Fibroblast of skin of left quadriceps (primary cell): Measurements from ENCODE around the gene EHMT1.
"Not testable (repeated sequence)": the region's sequence is repeated elsewhere in the genome, so short reads cannot be mapped to it uniquely, and the experiment has no call there.

ENCODE experiments used
- DNase-seq, 2 experiments: peaks; one replicate each; pipeline ENCODE4 v3.0.0-alpha.2; 2013; ENCODE audit warnings: low read depth in 2 of 2

The EHMT1 gene

DNA sequence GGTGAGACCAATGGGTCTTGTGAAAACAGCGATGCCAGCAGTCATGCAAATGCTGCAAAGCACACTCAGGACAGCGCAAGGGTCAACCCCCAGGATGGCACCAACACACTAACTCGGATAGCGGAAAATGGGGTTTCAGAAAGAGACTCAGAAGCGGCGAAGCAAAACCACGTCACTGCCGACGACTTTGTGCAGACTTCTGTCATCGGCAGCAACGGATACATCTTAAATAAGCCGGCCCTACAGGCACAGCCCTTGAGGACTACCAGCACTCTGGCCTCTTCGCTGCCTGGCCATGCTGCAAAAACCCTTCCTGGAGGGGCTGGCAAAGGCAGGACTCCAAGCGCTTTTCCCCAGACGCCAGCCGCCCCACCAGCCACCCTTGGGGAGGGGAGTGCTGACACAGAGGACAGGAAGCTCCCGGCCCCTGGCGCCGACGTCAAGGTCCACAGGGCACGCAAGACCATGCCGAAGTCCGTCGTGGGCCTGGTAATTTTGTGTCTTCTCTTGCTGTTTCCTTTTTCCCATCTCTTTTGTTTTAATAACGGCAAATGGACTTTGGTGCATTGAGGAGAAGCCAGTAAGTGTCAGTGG is 98.0 kb downstream of the EHMT1 start:
- DNase-seq = no peak

DNA sequence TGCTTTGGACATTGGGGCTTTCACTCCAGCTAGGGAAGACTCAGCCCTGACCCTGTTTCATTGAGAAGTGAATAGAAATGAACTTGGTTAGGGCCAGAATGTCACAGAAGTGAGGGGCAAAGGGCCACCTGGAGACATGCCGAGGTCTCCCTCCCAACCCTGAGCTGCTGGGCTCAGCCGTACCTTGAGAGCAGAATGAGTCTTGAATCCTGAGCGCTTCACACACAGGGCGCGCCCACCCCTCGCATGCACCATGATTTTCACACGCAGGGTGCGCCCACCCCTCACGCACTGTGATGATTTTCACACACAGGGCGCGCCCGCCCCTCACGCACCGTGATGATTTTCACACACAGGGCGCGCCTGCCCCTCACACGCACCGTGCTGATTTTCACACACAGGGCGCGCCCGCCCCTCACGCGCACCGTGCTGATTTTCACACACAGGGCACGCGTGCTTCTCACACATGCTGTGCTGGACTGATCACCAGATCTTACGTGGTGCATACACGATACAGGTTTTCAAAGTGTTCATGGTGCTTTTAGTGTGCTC is 99.0 kb downstream of the EHMT1 start:
- no peak for DNase-seq

DNA sequence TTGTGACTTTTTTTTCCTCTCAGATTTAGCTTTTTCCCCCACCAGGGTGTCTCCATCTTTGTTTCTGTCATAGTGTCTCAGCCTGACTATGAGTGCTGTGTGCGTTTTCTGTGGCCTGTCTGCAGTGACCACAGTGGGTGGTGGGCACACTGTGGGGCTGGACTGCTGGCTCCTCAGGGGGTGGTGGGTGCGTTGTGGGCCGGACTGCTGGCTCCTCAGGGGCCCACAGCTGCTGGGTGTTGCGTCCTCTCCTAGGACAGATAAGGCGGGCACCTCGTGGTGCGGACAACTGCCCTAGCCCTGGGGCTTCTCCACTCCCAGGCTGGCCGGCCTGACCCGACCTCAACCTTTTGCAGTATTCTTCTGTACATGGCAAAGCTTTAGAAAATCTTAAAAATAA is 100.4 kb downstream of the EHMT1 start:
- no peak for DNase-seq

DNA sequence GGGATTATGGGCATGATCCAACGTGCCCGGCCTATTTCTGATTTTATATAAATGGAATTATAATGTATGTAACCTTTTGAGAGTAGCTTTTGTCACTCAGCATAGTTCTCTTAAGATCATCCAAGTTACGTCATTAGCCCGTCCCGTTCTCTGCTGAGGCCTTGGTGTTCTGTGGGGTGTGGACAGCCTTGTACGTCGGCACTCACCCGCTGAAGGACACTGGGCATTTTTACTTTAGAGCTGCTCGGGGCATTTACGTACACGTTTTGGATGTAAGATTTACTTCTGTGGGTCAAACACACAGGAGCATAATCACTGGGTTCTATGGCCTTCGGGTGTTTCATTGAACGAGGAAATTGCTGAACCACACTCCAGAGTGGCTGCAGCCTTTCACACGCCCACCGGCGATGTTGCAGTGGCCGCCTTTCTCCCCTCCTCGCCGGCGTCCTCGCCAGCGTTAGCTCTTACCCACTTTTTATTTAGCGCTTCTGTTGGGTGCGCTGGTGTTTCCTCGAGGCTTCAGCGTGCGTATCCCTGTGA is 101.8 kb downstream of the EHMT1 start:
- no peak for DNase-seq

DNA sequence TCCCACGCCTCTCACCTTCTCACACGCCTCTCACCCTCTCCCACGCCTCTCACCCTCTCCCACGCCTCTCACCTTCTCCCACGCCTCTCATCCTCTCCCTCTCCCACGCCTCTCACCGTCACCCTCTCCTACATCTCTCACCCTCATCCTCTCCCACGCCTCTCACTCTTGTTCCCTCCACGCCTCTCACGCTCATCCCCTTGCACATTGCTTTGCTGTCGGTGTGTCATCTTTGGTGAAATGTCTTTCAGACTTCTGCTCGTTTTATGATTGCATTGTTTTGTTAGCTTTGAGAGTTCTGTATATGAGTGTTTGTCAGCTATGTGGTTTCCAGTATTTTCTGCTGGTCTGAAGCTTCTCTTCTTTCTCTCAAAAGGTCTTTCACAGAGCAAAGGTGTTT is 102.7 kb downstream of the EHMT1 start:
- DNase-seq = no peak

DNA sequence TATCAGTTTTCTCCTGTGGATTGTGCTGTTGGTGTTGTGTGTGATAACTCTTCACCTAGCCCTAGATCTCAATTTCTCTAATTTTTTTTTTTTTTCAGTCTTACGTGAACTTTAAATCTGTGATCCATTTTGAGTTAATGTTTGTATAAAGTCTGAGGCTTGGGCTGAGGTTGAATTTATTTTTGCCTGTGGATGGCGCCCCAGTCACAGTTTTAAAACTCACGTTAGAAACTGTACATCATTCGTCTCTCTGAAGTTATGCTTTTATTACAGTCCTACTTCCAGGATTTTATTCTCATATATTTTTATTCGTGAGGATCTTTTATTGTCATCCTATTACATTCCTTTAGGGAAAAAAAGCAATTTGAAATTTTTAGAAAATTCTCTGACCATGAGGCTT is 103.1 kb downstream of the EHMT1 start:
- DNase-seq = no peak

DNA sequence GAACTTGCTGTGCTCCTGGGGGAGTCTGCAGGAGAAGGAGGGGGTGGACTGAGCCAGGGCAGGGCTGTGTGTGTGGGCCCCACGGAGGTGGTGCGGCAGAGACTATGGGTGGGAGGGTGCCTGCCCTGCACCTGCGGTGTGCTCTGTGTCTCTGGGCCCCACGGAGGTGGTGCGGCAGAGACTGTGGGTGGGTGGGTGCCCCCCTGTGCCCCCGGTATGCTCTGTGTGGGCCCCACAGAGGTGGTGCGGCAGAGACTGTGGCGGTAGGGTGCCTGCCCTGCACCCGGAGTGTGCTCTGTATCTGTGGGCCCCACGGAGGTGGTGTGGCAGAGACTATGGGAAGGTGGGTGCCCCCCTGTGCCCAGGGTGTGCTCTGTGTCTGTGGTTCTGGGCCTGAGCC is 103.7 kb downstream of the EHMT1 start:
- no peak for DNase-seq

DNA sequence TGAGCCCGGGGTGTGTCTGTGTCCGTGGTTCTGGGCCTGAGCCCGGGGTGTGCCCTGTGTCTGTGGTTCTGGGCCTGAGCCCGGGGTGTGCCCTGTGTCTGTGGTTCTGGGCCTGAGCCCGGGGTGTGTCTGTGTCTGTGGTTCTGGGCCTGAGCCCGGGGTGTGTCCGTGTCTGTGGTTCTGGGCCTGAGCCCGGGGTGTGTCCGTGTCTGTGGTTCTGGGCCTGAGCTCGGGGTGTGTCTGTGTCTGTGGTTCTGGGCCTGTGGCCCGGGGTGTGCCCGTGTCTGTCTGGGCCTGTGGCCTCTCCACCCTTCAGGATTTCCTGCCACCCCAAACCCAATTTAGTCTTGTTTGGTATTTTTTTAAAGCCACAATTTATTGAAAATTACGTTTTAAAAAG is 104.6 kb downstream of the EHMT1 start:
- not testable (repeated sequence) for DNase-seq

DNA sequence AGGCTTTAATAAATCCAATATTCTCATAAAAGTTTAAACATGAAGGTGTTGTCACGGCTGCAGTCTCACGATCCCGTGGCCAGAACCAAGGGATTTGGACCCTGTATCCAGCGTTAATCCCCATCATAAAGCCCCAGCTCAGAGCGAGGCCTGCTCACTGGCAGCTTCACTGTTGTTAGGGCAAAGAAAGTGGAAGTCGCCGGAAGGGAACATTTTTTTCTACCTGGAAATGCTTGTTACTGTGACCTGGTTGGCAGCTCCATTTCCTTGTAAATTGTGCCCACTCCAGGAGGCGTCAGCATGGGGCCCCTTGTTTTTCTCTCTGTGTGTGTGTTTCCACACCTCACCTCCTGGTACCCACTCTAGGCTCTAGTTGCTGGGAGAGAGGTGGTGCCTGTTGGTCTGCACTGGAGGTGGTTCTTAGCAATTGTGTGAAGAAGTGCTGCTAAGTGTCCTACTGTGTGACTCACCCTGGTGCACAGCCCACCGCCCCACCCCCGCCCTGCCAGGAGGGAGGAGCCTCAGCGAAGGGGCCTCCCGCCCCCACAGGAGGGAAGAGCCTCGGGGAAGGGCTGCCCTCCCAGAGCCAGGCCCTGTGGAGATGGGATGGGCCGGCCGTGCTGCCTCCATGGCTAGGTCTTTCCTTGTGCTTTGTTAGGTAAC is 105.1 kb downstream of the EHMT1 start:
- DNase-seq = peak in 1 of 2 experiments; percentile 4

DNA sequence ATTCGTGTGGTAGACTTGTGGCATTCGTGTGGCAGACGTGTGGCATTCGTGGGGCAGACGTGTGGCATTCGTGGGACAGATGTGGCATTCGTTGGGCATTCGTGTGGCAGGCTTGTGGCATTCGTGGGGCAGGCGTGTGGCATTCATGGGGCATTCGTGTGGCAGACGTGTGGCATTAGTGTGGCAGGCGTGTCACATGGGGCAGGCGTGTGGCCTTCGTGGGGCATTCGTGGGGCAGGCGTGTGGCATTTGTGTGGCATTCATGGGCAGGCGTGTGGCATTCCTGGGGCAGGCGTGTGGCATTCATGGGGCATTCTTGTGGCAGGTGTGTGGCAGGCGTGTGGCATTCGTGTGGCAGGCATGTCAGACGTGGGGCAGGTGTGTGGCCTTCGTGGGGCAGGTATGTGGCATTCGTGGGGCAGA is 106.0 kb downstream of the EHMT1 start:
- DNase-seq = no peak

DNA sequence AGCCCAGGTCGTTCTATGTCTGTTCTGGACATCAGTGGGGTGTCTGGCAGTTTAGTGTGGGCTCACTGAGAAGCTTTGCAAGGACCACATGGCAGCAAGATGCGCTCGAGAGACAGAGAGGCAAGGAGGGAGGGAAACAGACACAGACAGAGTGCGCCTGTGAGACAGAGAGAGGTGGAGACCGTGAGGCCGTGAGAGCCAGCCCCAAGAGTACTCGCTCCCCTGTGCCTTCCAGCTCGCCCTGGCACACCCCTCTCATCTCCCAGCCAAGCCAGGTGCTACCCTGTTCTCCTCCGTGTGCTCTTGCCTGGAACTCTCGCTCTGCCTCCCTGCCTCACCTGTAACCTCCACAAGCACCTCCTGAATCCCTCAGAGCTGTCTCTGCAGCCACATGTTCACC is 106.8 kb downstream of the EHMT1 start:
- DNase-seq = no peak

DNA sequence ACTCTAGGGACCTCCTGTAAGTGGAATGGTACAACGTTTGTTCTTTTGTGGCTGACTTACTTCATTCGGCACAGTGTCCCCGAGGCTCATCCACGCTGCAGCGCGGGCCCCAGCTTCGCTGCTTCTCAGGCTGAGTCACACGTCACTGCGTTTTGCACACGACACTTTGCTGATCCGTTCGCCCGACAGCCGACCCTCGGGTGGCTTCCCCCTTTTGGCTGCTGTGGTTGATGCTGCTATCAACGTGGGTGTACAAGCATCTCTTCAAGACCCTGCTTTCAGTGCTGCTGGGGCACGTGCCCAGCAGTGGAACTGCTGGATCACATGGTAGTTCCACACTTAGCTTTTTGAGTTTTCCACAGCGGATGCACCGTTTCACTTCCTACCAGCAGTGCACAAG is 107.5 kb downstream of the EHMT1 start:
- DNase-seq = not testable (repeated sequence)

DNA sequence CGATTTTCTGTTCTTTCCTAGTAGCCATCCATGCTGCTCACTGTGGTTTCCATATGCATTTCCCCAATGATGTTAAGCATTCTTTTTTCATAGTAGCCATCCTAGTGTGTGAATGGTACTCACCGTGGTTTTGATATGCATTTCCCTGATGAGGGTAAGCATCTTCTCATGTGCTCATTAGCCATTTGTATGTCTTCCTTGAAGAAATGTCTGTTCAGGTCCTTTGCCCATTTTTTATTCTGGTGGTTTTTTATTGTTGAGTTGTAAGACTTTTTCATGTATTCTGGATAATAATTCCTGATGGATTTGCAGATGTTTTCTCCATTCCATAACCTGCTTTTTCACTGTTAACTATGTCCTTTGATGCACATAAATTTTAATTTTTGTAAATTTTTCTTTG is 108.0 kb downstream of the EHMT1 start:
- DNase-seq = no peak

DNA sequence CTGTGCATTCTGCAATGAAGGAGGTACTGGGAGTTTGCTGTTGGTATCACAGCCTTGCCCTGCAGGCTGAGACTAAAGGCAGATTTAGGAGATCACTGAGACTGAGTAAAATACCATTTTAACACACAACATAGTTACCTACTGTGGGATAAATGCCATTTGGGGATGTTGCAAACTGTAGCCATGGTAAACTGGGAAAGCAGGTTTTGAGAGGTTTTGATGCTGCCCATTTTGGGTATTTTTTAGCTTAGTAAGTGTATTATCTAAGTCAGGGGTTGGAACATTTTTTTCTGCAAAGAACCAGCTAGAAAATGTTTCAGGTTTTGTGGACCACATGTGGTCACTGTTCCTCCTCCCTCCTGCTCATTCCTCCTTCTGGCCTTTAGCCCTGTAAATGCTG is 108.9 kb downstream of the EHMT1 start:
- no peak for DNase-seq

DNA sequence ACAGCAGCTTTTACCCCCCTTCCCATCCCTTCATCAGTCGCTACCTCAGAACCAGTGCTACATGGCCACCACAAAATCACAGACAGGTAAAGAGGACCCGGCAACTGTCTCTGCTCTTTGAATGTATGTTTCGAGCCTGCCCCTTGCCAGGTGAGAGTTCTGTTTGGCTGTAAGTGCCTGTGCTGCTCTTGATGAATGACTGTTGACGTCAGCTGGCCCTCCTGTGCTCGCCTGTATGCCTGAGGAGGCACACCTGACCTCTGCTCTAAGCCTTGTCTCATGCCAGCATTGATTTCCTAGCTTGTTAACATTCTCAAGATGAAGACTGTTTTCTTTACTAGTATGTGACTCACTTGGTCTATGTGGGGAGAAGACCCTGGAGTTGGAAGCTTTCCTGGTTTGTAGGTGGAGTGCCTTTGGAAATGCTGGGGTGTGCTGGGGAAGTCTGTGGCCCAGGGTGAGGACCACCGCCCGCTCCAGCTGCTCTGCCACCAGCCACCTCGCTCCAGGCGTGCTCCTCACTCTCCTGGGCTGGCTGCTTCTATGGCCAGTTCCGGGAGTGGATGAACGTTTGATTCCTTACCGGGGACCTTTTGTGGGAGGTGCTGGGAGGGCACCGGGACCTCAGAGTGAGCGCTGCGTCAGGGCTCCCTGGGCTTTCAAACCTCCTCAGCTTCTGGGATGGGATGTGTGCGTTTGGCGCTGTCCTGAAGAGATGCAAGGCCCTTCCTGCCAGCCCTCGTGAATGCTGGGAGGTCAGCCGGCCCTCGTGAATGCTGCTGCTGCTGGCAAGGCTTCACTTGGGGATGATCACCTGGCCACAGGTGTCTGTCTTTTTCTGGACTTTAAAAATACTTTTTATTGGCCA is 109.9 kb downstream of the EHMT1 start:
- no peak for DNase-seq

DNA sequence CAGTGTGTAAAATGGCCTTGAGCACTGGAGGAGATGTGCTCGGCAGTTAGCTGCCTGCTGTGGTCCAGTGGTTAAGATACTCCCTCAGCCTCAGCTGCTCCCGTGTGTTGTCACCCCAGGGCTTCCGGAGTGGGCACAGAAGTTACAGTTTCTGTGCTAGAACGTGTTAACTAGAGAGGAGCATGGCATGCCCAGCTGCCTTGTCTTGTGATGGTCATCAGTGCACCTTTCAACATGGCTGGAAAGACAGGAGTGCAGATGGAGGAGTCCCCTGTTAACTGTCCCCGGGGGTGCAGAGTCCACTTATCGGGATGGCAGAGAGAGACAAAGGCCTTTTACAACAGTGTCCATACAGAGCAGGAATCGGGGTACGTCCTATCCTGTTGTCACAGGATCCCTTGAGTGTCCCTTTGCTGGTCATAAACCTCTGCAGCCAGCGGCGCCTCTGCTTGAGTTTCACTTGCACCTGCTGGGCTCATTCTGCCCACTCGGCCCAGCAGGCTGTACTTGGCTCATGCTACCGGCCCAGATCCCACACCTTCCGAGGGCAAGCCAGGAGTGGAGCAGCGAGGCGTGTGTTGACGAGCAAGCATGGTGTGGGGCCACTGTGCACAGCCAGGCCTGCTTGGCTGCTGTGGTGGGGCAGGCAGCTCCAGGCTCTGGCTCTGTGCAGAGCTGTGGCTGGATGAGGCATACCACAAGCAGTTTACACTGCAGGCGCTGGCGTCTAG is 112.6 kb downstream of the EHMT1 start:
- DNase-seq = no peak

DNA sequence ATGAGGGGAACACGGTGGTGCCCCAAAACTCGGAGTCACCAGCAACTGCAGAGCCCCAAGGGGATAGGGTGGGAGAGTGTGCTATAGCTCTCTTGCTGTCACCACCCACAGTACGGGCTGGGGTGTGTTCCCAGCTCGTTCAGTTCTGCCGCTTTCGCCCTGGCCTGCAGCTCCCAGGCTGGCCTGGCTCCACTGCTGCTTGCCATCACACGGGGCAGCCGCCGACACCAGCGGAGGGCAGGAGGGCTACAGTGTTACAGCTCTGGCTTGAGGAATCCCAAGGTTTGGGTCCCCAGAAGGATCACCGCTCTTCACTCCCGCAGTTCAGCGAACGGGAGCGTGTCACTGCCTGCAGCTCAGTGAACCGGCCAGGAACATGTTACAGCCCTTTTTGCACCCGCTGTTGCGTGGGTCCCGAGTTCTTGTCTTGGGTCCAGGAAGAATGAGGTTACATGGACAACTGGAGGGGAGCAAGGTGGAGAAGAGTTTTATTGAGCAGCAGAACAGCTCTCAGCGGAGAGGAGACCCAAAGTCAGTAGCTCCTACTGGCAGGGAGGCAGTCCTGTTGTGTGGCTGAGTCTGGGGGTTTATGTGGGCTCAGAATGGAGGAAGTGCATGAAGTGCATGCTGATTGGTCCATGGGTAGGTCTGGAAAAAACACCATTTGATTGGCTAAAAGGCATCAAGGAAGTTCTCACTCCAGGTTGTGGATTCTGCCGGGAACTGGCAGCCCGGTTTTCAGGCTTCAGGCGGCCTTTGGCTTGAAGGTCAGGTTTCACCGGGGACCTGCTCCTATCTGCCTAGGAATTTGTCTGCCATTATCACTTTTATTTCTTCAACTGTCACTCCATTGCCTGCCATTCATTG is 113.4 kb downstream of the EHMT1 start:
- no peak for DNase-seq

DNA sequence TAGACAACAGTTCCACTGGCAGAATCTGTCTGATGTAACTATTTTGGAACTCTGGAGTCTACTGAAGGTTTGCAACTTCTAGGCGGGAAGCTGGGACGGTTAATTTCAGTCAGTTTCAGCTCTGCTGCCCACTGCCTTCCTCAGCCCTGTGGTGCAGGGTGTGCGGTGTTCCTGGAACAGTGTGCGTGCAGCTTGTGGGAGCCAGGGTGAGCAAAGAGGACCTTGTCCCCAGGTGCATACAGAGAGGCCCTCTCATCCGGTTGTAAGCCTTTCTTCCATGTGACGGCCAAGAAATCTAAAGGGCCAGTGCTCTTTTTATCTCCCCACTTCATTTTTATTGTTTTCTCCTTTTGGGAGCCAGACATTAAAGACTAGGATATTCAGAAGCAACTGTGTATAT is 114.6 kb downstream of the EHMT1 start:
- DNase-seq = no peak

DNA sequence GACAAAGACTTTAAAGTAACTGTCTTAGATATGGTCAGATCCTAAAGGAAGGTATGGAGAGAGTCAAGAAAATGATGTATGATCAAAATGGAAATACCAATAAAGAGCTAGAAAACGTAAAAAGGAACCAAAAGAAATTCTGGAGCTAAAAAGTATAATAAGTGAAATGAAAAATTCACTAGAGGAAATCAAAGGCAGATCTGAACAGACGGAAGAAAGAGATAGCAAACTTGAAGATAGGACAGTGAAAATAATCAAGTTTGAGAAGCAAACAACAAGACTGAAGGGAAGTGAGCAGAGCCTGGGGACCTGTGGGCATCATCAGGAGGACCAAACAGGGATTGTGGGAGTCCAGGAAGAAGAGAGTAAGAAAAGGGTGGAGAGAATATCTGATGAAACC is 115.4 kb downstream of the EHMT1 start:
- no peak for DNase-seq

DNA sequence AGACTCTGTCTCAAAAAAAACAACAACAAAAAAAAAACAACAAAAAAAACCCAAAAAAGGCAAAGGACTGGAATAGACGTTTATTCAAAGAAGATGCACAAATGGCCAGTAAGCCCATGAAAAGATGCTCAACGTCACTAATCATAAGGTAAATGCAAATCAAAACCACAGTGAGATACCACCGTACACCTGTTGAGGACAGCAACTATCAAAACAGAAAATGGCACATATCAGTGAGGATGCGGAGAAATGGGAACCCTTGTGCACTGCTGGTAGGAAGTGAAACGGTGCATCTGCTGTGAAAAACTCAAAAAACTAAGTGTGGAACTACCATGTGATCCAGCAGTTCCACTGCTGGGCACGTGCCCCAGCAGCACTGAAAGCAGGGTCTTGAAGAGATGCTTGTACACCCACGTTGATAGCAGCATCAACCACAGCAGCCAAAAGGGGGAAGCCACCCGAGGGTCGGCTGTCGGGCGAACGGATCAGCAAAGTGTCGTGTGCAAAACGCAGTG is 119.4 kb downstream of the EHMT1 start:
- DNase-seq = not testable (repeated sequence)
